Measurements from ENCODE around the gene TRIM33. TPM values are rescaled to one million over a fixed set of nuclear protein-coding genes. Genes with fewer than 3 reads are reported as not detected.

Gene TRIM33
- polyA plus RNA-seq, 1 donor from 2014 or later = 58.7 TPM

DNA sequence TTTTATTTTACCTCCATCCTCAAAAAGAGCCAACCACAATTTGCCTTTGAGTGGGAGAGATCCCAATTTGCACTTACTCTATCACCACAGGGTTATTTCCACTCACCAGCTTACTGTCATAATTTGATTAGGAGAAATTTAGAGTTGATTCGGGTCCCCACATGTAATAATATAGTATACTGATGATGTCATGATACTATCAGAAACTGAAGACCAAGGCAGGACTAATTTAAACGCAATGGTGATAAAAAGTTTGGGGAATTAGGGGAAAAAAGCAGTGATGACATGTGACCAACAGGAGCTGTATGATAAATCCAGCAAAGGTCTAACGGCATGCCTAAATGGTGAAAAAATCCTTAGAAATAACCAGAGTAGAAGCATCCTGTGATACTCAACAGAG lies 54.4 kb downstream of the TRIM33 start:
- H3F3A ChIP-seq (ENCODE audit: insufficient read depth, low read length, poor library complexity, severe bottlenecking) = no peaks in the 10 kb centered on the region

DNA sequence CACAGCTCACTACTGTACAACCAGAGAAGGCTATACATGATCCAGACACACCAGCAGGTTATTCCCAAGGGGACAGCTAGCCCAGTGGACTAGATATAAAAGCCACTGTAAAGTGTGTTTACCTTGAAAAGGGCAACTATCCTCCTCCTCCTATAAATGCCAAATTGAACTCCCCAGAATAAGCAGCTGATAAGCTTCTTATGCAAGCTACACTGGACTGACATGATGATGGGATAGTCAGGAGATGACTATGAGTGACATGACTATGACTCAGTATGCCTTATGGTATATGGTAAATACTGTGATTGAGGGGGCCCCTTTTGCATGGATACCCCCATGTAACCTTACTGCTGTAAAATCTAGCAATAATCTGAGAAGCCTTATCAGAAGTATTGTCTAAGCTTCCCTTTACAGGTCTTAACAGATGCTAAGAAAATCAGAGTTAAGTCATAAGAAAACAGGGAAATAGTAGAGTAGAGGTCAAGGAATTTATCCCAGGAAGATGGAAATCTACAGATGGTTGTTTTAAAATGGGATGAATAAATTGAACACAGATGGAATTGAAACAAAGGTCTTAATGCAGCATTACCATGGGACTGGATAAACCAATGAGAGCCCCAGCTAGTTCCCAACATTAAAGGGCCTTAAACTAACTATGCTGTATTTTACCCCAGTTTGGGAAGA lies 55.8 kb downstream of the TRIM33 start:
- peaks cover 3% of the 10 kb centered on the region for H3K36me3 ChIP-seq (ENCODE audit: insufficient read depth, low read length)

More for the DNA sequence above, 54.4 kb downstream of the TRIM33 start:
- no peak overlapping the region for H2AFZ ChIP-seq (ENCODE audit: low read depth, low read length)
- H3K9me3 ChIP-seq (ENCODE audit: low read length) = no peaks in the 10 kb centered on the region
- H3K4me3 ChIP-seq (ENCODE audit: low read length) = no peak overlapping the region
- H3K4me2 ChIP-seq (ENCODE audit: low read length) = no peak overlapping the region
- no peak overlapping the region for H3K27ac ChIP-seq (ENCODE audit: low read length)
- H3K27me3 ChIP-seq (ENCODE audit: insufficient read depth, low read depth, low read length) = no peaks in the 10 kb centered on the region
- H3K9me2 ChIP-seq (ENCODE audit: insufficient read depth, low read length) = no peaks in the 10 kb centered on the region
- H3K9ac ChIP-seq (ENCODE audit: low read length) = no peak overlapping the region
- no peak for TF ChIP-seq EZH2 (IDR thresholded peaks at IDR 0.05; ENCODE audit: borderline replicate concordance, insufficient read depth, low read length, poor library complexity, severe bottlenecking)
- TF ChIP-seq, protein P1, sequence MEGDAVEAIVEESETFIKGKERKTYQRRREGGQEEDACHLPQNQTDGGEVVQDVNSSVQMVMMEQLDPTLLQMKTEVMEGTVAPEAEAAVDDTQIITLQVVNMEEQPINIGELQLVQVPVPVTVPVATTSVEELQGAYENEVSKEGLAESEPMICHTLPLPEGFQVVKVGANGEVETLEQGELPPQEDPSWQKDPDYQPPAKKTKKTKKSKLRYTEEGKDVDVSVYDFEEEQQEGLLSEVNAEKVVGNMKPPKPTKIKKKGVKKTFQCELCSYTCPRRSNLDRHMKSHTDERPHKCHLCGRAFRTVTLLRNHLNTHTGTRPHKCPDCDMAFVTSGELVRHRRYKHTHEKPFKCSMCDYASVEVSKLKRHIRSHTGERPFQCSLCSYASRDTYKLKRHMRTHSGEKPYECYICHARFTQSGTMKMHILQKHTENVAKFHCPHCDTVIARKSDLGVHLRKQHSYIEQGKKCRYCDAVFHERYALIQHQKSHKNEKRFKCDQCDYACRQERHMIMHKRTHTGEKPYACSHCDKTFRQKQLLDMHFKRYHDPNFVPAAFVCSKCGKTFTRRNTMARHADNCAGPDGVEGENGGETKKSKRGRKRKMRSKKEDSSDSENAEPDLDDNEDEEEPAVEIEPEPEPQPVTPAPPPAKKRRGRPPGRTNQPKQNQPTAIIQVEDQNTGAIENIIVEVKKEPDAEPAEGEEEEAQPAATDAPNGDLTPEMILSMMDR (IDR thresholded peaks at IDR 0.05; ENCODE audit: poor library complexity, severe bottlenecking) = no peak
- no peak for TF ChIP-seq SMC3 (conservative IDR thresholded peaks at IDR 0.05; ENCODE audit: poor library complexity)
- no peak for TF ChIP-seq RAD21 (conservative IDR thresholded peaks at IDR 0.05)
- H3K79me2 ChIP-seq (replicated peaks; ENCODE audit: insufficient read depth, low read length) = peaks cover 12% of the 10 kb centered on the region
- H3K36me3 ChIP-seq (ENCODE audit: insufficient read depth, low read length) = peaks cover 3% of the 10 kb centered on the region
- peaks cover 2% of the 10 kb centered on the region for H4K20me1 ChIP-seq (ENCODE audit: insufficient read depth)

More for the DNA sequence above, 55.8 kb downstream of the TRIM33 start:
- Histone ChIP-seq H3K27ac (ENCODE audit: low read length) (no peak overlapping the region), H3K79me2 (replicated peaks; ENCODE audit: insufficient read depth, low read length) (peaks cover 12% of the 10 kb centered on the region), H2AFZ (ENCODE audit: low read depth, low read length) (no peak overlapping the region), H4K20me1 (ENCODE audit: insufficient read depth) (peaks cover 2% of the 10 kb centered on the region), H3K9me3 (ENCODE audit: low read length) (no peaks in the 10 kb centered on the region), H3K4me2 (ENCODE audit: low read length) (no peak overlapping the region), H3K27me3 (ENCODE audit: insufficient read depth, low read depth, low read length) (no peaks in the 10 kb centered on the region), H3K4me3 (ENCODE audit: low read length) (no peak overlapping the region), H3K9me2 (ENCODE audit: insufficient read depth, low read length) (no peaks in the 10 kb centered on the region), H3K9ac (ENCODE audit: low read length) (no peak overlapping the region), H3F3A (ENCODE audit: insufficient read depth, low read length, poor library complexity, severe bottlenecking) (no peaks in the 10 kb centered on the region)
- TF ChIP-seq SMC3 (conservative IDR thresholded peaks at IDR 0.05; ENCODE audit: poor library complexity) (no peak), RAD21 (conservative IDR thresholded peaks at IDR 0.05) (no peak), POLR2AphosphoS5 (IDR thresholded peaks at IDR 0.05) (no peak), EP300 (conservative IDR thresholded peaks at IDR 0.05; ENCODE audit: poor library complexity, severe bottlenecking) (no peak), TAF1 (IDR thresholded peaks at IDR 0.05; ENCODE audit: low read depth) (no peak), EZH2 (IDR thresholded peaks at IDR 0.05; ENCODE audit: borderline replicate concordance, insufficient read depth, low read length, poor library complexity, severe bottlenecking) (no peak), MXI1 (conservative IDR thresholded peaks at IDR 0.05; ENCODE audit: poor library complexity, severe bottlenecking) (no peak)
- TF ChIP-seq, protein P1 (IDR thresholded peaks at IDR 0.05; ENCODE audit: poor library complexity, severe bottlenecking) = no peak
- TF ChIP-seq, protein P2, sequence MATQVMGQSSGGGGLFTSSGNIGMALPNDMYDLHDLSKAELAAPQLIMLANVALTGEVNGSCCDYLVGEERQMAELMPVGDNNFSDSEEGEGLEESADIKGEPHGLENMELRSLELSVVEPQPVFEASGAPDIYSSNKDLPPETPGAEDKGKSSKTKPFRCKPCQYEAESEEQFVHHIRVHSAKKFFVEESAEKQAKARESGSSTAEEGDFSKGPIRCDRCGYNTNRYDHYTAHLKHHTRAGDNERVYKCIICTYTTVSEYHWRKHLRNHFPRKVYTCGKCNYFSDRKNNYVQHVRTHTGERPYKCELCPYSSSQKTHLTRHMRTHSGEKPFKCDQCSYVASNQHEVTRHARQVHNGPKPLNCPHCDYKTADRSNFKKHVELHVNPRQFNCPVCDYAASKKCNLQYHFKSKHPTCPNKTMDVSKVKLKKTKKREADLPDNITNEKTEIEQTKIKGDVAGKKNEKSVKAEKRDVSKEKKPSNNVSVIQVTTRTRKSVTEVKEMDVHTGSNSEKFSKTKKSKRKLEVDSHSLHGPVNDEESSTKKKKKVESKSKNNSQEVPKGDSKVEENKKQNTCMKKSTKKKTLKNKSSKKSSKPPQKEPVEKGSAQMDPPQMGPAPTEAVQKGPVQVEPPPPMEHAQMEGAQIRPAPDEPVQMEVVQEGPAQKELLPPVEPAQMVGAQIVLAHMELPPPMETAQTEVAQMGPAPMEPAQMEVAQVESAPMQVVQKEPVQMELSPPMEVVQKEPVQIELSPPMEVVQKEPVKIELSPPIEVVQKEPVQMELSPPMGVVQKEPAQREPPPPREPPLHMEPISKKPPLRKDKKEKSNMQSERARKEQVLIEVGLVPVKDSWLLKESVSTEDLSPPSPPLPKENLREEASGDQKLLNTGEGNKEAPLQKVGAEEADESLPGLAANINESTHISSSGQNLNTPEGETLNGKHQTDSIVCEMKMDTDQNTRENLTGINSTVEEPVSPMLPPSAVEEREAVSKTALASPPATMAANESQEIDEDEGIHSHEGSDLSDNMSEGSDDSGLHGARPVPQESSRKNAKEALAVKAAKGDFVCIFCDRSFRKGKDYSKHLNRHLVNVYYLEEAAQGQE (IDR thresholded peaks at IDR 0.05; ENCODE audit: borderline replicate concordance) = no peak
